Gastroesophageal sphincter (tissue), 4 donors: ENCODE measurements around the gene GABRG3. TPM values are rescaled to one million over a fixed set of nuclear protein-coding genes. Genes with fewer than 3 reads are reported as not detected.

ENCODE experiments used
- ATAC-seq: fragments of 150-250 bp; one replicate; pipeline ENCODE4 v1.9.1; 2016; ENCODE audit warnings: mild to moderate bottlenecking, moderate library complexity
- H3K27ac ChIP-seq, 4 donors: fragments of 200-600 bp; sonication (generic) in 3 of 4; 1 replicate in 3 of 4; 2 replicates in 1 of 4; pipeline ENCODE4 v1.5.1; 2016 to 2019
- H3K27me3 ChIP-seq: fragments of 200-600 bp; sonication (generic); one replicate; pipeline ENCODE4 v1.5.1; 2019
- H3K36me3 ChIP-seq, 2 donors: fragments of 200-600 bp; sonication (generic); one replicate each; pipeline ENCODE4 v1.5.1; 2019; ENCODE audit warnings: control low read depth in 1 of 2
- H3K4me1 ChIP-seq, 3 donors: fragments of 200-600 bp; sonication (generic); 1 replicate in 2 of 3; 2 replicates in 1 of 3; pipeline ENCODE4 v1.5.1; 2016 to 2019; ENCODE audit warnings: control low read depth in 2 of 3
- H3K4me3 ChIP-seq, 2 donors: fragments of 200-600 bp; sonication (generic); one replicate each; pipeline ENCODE4 v1.5.1; 2019; ENCODE audit warnings: mild to moderate bottlenecking in 1 of 2, moderate library complexity in 1 of 2
- H3K9me3 ChIP-seq, 3 donors: fragments of 200-600 bp; sonication (generic); one replicate each; pipeline ENCODE4 v1.5.1; 2017 to 2019; ENCODE audit warnings: control low read depth in 2 of 3
- EP300 ChIP-seq: sonication (generic); formaldehyde crosslinking; IDR thresholded peaks from one replicate; pipeline ENCODE4 v1.6.1; 2017; ENCODE audit warnings: antibody characterized with exemption, mild to moderate bottlenecking
- POLR2A ChIP-seq, 2 donors: fragments of 450-650 bp; IDR thresholded peaks; one replicate each; pipeline ENCODE4 v1.6.1; 2017; ENCODE audit warnings: antibody characterized with exemption in 2 of 2, mild to moderate bottlenecking in 2 of 2, moderate library complexity in 1 of 2
- POLR2AphosphoS5 ChIP-seq: sonication (generic); formaldehyde crosslinking; IDR thresholded peaks from one replicate; pipeline ENCODE4 v1.6.1; 2017; ENCODE audit warnings: antibody characterized with exemption
- WGBS, 2 donors: methylation state at CpG; one replicate each; pipeline ENCODE4 v1.1.5; 2018; ENCODE audit warnings: low coverage in 1 of 2; 5-methylcytosine and 5-hydroxymethylcytosine counted together
- total RNA-seq, 4 donors: library from RNA; depleted of rRNA; stranded (reverse); fragments of >200 nt; gene quantifications; one replicate each; pipeline ENCODE4 v1.1.0, GENCODE V29; 2016
- TF ChIP-seq, protein P1 (sequence below), 4 experiments: fragments of 200-600 bp in 2 of 4; fragments of 450-650 bp in 2 of 4; sonication (generic) in 1 of 4; IDR thresholded peaks; one replicate each; pipeline ENCODE4 v1.5.1; 2017 to 2019; ENCODE audit warnings: antibody characterized with exemption in 4 of 4, mild to moderate bottlenecking in 2 of 4, moderate library complexity in 2 of 4

Gene GABRG3
- total RNA-seq, 4 donors from 2014 or later: under 0.01 to 0.04 TPM; not detected in 2

DNA sequence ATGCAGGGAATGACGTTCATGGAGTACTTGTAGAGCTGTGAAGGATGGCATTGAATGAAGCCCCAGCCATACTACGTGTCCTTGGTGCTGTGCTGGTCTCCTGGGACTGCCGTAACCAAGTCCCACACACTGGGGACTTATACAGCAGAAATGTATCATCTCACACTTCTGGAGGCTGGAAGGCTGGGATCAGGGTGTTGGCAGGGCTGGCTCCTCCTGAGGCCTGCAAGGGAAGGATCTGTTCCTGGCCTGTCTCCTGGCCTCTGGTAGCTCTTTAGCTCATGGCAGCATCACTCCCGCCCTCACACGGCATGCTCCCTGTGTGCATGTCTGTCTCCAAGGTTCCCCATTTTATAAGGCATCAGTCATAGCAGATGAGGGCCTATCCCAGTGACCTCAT lies 29.5 kb upstream of the GABRG3 start:
- Histone ChIP-seq H3K9me3 (no peaks in the 10 kb centered on the region), H3K27me3 (no peaks in the 10 kb centered on the region), H3K27ac (no peak overlapping the region), H3K36me3 (peaks cover 0 to 37% of the 10 kb centered on the region in 2 donors), H3K4me1 (no peaks in the 10 kb centered on the region), H3K4me3 (no peak overlapping the region)
- TF ChIP-seq, protein P1, sequence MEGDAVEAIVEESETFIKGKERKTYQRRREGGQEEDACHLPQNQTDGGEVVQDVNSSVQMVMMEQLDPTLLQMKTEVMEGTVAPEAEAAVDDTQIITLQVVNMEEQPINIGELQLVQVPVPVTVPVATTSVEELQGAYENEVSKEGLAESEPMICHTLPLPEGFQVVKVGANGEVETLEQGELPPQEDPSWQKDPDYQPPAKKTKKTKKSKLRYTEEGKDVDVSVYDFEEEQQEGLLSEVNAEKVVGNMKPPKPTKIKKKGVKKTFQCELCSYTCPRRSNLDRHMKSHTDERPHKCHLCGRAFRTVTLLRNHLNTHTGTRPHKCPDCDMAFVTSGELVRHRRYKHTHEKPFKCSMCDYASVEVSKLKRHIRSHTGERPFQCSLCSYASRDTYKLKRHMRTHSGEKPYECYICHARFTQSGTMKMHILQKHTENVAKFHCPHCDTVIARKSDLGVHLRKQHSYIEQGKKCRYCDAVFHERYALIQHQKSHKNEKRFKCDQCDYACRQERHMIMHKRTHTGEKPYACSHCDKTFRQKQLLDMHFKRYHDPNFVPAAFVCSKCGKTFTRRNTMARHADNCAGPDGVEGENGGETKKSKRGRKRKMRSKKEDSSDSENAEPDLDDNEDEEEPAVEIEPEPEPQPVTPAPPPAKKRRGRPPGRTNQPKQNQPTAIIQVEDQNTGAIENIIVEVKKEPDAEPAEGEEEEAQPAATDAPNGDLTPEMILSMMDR (IDR thresholded peaks at IDR 0.05): no peak
- TF ChIP-seq POLR2A (IDR thresholded peaks at IDR 0.05) (no peak), POLR2AphosphoS5 (no peak)
- ATAC-seq: no peak
- WGBS, 2 donors: 76 to 83% methylated on average over 3 to 5 of the region's 5 CpGs

DNA sequence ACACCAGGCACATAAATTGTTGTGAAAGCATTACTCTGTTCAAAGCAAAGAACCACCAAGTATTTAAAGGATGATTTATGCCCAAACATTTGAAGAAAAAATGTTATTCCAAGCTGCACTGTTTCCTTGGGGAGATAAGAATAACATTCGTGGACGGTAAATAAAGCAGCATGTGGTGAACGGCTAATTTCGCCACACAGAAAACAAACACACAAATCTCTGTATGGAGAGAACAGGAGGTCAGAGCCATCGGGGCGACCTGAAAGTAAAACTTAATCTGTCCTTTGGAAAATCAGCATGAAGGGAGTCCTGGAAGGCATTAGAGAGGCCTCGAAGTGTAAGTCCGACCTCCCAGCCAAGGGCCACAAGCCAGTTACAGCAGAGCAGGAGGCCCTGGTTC lies 27.1 kb upstream of the GABRG3 start:
- Histone ChIP-seq H3K4me3 (no peak overlapping the region), H3K36me3 (peaks cover 0 to 24% of the 10 kb centered on the region in 2 donors), H3K27ac (no peak overlapping the region), H3K27me3 (no peaks in the 10 kb centered on the region), H3K9me3 (no peaks in the 10 kb centered on the region), H3K4me1 (no peaks in the 10 kb centered on the region)
- 43 to 78% methylated on average over 8 of the region's 8 CpGs for WGBS, 2 donors
- ATAC-seq: no peak
- TF ChIP-seq POLR2A (IDR thresholded peaks at IDR 0.05): no peak
- TF ChIP-seq, protein P1 (IDR thresholded peaks at IDR 0.05): no peak

DNA sequence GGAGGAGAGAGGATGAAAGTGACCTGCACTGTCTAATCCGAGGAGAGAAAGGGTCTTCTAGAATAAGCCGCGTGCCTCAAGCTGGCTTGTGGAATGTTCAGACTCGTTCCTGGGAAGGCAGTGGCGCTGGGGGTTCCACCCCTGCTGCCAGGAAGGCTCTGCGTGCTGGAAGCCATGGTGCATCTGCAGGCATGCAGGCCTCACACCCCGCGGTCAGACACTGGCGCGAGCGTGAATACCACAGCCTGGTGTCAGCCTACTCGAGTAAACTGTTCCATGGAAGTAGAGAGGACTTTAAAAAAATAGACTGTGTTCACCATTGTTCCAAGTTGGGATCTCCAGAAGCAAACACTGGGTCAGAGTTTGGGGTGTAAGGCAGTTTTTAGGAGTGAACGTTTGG lies 25.9 kb upstream of the GABRG3 start:
- Histone ChIP-seq H3K4me3 (no peak overlapping the region), H3K27me3 (no peaks in the 10 kb centered on the region), H3K4me1 (no peaks in the 10 kb centered on the region), H3K36me3 (peaks cover 0 to 18% of the 10 kb centered on the region in 2 donors), H3K9me3 (no peaks in the 10 kb centered on the region), H3K27ac (no peak overlapping the region)
- TF ChIP-seq POLR2AphosphoS5 (no peak), EP300 (no peak), POLR2A (IDR thresholded peaks at IDR 0.05) (no peak)
- TF ChIP-seq, protein P1 (IDR thresholded peaks at IDR 0.05): no peak
- WGBS, 2 donors: 72% methylated on average over 5 of the region's 13 CpGs; no CpG with 5 or more reads in 1 of the 2 donors
- ATAC-seq: no peak

DNA sequence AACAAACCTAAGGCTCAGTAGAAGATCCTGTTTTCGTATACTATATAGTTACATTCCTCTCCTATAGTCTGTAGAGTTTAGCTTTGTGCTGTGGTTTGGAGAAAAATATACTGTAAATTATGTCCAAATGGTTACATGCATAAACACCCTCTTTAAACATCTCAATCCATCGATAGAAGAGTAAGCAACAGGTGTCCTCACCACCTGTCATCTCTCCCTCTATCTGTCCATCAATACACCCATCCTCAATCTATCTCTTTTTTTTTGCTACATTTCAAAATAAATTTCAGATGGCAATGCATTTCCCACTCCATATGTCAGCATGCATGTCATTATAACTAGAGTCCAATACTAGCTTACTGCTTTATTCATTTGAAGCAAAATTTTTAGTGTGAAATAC lies 21.0 kb upstream of the GABRG3 start:
- no peak overlapping the region for H3K4me3 ChIP-seq
- no peaks in the 10 kb centered on the region for H3K36me3 ChIP-seq
- peaks cover 0 to 8% (median 0%) of the 10 kb centered on the region in 3 donors for H3K9me3 ChIP-seq
- WGBS, 2 donors: 69 to 82% methylated on average over 2 of the region's 2 CpGs
- no peak for ATAC-seq
- no peak overlapping the region for H3K27ac ChIP-seq
- no peak for TF ChIP-seq POLR2A (IDR thresholded peaks at IDR 0.05)
- no peak for TF ChIP-seq EP300
- TF ChIP-seq, protein P1 (IDR thresholded peaks at IDR 0.05): no peak
- no peak for TF ChIP-seq POLR2AphosphoS5
- H3K4me1 ChIP-seq: no peaks in the 10 kb centered on the region
- H3K27me3 ChIP-seq: no peaks in the 10 kb centered on the region

DNA sequence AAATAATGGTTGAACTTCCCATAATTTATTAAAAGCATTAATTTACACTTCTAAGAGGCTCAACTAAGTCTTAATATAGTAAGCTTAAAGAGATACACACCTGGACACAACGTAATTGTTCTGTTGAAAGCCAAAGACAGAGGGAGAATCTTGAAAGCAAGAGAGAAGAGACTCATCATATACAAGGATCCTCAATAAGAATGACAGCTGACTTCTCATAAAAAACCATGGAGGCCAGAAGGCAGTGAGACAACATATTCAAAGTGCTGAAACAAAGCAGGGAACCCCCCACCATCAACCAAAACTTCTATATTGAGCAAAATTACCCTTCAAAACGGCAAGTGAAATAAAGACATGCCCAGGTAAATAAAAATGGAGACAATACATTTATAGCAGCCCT lies 16.6 kb upstream of the GABRG3 start:
- Histone ChIP-seq H3K4me3 (no peak overlapping the region), H3K4me1 (no peaks in the 10 kb centered on the region), H3K9me3 (peaks cover 0 to 11% (median 0%) of the 10 kb centered on the region in 3 donors), H3K27ac (no peak overlapping the region), H3K36me3 (no peaks in the 10 kb centered on the region), H3K27me3 (no peaks in the 10 kb centered on the region)
- TF ChIP-seq, protein P1 (IDR thresholded peaks at IDR 0.05): no peak
- no peak for TF ChIP-seq POLR2AphosphoS5
- ATAC-seq: no peak
- 32 to 71% methylated on average over 2 of the region's 2 CpGs for WGBS, 2 donors
